OCI-LY7 (cell line): Measurements from ENCODE around the gene MYL6. TPM values are rescaled to one million over a fixed set of nuclear protein-coding genes. Genes with fewer than 3 reads are reported as not detected.

ENCODE experiments used
- BruUV-seq: library from RNA; stranded (reverse); fragments of 400-500 nt; replicated peaks from 2 replicates; lab custom pipeline; 2021; lab: Mats Ljungman, UMichigan
- CTCF ChIA-PET: fragments of 300-600 bp; sonication (Branson Sonifier 250); formaldehyde crosslinking; loops from one replicate; lab custom pipeline; 2022; ENCODE audit warnings: antibody characterized with exemption; ENCODE audit not compliant: unreplicated experiment; lab: Charles Lee
- POLR2A ChIA-PET: fragments of 300-600 bp; sonication (Branson Sonifier 250); formaldehyde crosslinking; loops from one replicate; lab custom pipeline; 2022; ENCODE audit warnings: antibody characterized with exemption; lab: Charles Lee
- DNase-seq: peaks from one replicate; pipeline ENCODE4 v3.0.0-alpha.2; 2015; ENCODE audit warnings: low spot score
- H2AFZ ChIP-seq: fragments of 200-600 bp; sonication (generic), shearing (Covaris generic); 2 replicates; pipeline ENCODE4 v1.6.1; 2014; ENCODE audit warnings: mild to moderate bottlenecking, antibody characterized with exemption, low read length, moderate library complexity
- H3K27ac ChIP-seq: fragments of 200-600 bp; sonication (generic); 2 replicates; pipeline ENCODE4 v1.5.1; 2014; ENCODE audit warnings: mixed run types, low read depth, mild to moderate bottlenecking, moderate library complexity, low read length, inconsistent platforms; ENCODE audit not compliant: poor library complexity, severe bottlenecking
- H3K36me3 ChIP-seq: fragments of 200-600 bp; sonication (generic); 2 replicates; pipeline ENCODE4 v1.6.1; 2014; ENCODE audit warnings: mild to moderate bottlenecking, antibody characterized with exemption, low read length, moderate library complexity, mixed read lengths; ENCODE audit not compliant: insufficient read depth
- H3K4me1 ChIP-seq: fragments of 200-600 bp; sonication (generic); 2 replicates; pipeline ENCODE4 v1.5.1; 2014; ENCODE audit warnings: mild to moderate bottlenecking, low read length; ENCODE audit not compliant: insufficient read depth, poor library complexity, severe bottlenecking
- H3K4me2 ChIP-seq: fragments of 200-600 bp; sonication (generic); 2 replicates; pipeline ENCODE4 v1.6.1; 2014; ENCODE audit warnings: mild to moderate bottlenecking, low read length
- H3K4me3 ChIP-seq: fragments of 200-600 bp; sonication (generic); 2 replicates; pipeline ENCODE4 v1.5.1; 2014; ENCODE audit warnings: mild to moderate bottlenecking, low read depth, low read length; ENCODE audit not compliant: poor library complexity, severe bottlenecking
- H3K79me2 ChIP-seq: fragments of 200-600 bp; sonication (generic); 2 replicates; pipeline ENCODE4 v1.6.1; 2016; ENCODE audit warnings: low read depth, mild to moderate bottlenecking, low read length, moderate library complexity, mixed read lengths; ENCODE audit not compliant: insufficient read depth
- H3K9me2 ChIP-seq: fragments of 200-600 bp; sonication (generic); 2 replicates; pipeline ENCODE4 v1.6.1; 2016; ENCODE audit warnings: mild to moderate bottlenecking, low read length, mixed read lengths; ENCODE audit not compliant: insufficient read depth
- H3K9me3 ChIP-seq: fragments of 200-600 bp; sonication (generic); 2 replicates; pipeline ENCODE4 v1.6.1; 2014; ENCODE audit warnings: mild to moderate bottlenecking, mixed run types, low read length, mixed read lengths
- H4K20me1 ChIP-seq: fragments of 200-600 bp; sonication (generic); 2 replicates; pipeline ENCODE4 v1.6.1; 2014; ENCODE audit warnings: mild to moderate bottlenecking, antibody characterized with exemption, low read length, moderate library complexity, mixed read lengths; ENCODE audit not compliant: insufficient read depth
- EZH2phosphoT487 ChIP-seq: fragments of 200-600 bp; sonication (generic); IDR thresholded peaks from 2 replicates; pipeline ENCODE4 v1.6.1; 2018; ENCODE audit warnings: low read depth, borderline replicate concordance, mild to moderate bottlenecking, mixed run types, antibody characterized with exemption, low read length, moderate library complexity, mixed read lengths
- intact Hi-C: fragments of 100-400 bp; cut with micrococcal nuclease; formaldehyde crosslinking; loops from one replicate; pipeline ENCODE4 v1.10.0; 2022; ENCODE audit not compliant: unreplicated experiment
- total RNA-seq, 2 experiments: library from RNA; depleted of rRNA in 1 of 2; stranded (reverse); fragments of >200 nt in 1 of 2; shearing (Covaris generic) in 1 of 2; gene quantifications; 2 replicates each; pipeline ENCODE4 v1.2.3, GENCODE V29; 2014 to 2022
- TF ChIP-seq, protein P1 (sequence below): fragments of 200-600 bp; sonication (generic); conservative IDR thresholded peaks from 2 replicates; pipeline ENCODE4 v1.5.1; 2014; ENCODE audit warnings: mild to moderate bottlenecking, antibody characterized with exemption, low read length, moderate library complexity, mixed read lengths

MYL6 gene
- total RNA-seq, 2 experiments from 2014 or later, result 468 to 574 TPM

- TF ChIP-seq, protein P1, sequence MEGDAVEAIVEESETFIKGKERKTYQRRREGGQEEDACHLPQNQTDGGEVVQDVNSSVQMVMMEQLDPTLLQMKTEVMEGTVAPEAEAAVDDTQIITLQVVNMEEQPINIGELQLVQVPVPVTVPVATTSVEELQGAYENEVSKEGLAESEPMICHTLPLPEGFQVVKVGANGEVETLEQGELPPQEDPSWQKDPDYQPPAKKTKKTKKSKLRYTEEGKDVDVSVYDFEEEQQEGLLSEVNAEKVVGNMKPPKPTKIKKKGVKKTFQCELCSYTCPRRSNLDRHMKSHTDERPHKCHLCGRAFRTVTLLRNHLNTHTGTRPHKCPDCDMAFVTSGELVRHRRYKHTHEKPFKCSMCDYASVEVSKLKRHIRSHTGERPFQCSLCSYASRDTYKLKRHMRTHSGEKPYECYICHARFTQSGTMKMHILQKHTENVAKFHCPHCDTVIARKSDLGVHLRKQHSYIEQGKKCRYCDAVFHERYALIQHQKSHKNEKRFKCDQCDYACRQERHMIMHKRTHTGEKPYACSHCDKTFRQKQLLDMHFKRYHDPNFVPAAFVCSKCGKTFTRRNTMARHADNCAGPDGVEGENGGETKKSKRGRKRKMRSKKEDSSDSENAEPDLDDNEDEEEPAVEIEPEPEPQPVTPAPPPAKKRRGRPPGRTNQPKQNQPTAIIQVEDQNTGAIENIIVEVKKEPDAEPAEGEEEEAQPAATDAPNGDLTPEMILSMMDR, result 0 out of 2 replicates have a peak, but pooled peaks have one; percentile 20
- TF ChIP-seq EZH2phosphoT487, result no peak
- POLR2A ChIA-PET, result interaction anchor here (0.5 to 3.4 kb wide), 11 partner anchors 9 to 1694 kb away, joined by 3 to 22 read pairs (median 4); partner anchors contain the start of genes ESYT1, RNF41, RPL41 and ZC3H10
- H3K36me3 ChIP-seq, result peaks cover 23% of the 10 kb centered on the region
- H3K4me2 ChIP-seq, result peak overlapping the region; percentile 96
- H3K79me2 ChIP-seq, result peaks cover 31% of the 10 kb centered on the region
- H3K4me3 ChIP-seq, result peak overlapping the region; percentile 79
- peak overlapping the region; percentile 91 for H2AFZ ChIP-seq
- H3K4me1 ChIP-seq, result peaks cover 40% of the 10 kb centered on the region
- BruUV-seq, result no TSS peak
- CTCF ChIA-PET, result interaction anchor here (0.6 to 2.5 kb wide), 12 partner anchors 18 to 1153 kb away, joined by 3 to 23 read pairs (median 6); partner anchors contain the start of genes RNF41, RPL41 and ZC3H10
- intact Hi-C loops, result loop anchor here (1.0 to 5.0 kb wide), 5 partner anchors 31 to 451 kb away; partner anchors contain the start of gene MYL6
- no peaks in the 10 kb centered on the region for H3K9me2 ChIP-seq
- no peaks in the 10 kb centered on the region for H3K9me3 ChIP-seq
- DNase-seq, result peak; percentile 79
- H3K27ac ChIP-seq, result peak overlapping the region; percentile 72
- H4K20me1 ChIP-seq, result 0 out of 2 replicates have a peak, but pooled peaks cover 4% of the 10 kb centered on the region
Measured at GRCh38 chr12:56189918-56190694, 31.9 kb downstream of the MYL6 start.

DNA sequence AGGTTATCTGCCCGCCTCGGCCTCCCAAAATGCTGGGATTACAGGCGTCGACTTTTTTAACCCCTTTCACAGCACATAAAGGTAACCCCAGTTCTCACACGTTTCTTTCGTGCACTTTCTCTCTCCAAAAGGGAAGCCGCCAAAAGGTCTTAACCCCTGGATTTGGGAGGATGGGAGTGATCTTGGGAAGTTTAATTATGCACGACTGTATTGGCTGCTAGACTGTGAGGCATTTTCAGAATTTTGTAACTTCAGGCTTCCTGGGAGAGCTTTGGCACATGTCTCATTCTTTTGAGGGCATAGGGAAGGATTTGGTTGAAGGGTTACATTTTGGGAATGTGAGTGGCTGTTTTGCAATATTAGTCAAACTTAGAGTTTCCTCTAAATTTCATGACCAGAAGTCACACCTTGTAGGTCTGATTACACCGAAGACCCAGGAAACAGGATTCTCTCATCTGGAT lies 32.6 kb downstream of the MYL6 start:
- CTCF ChIA-PET, result interaction anchor here (1.1 kb wide), 1 partner anchor 17 kb away, joined by 5 read pairs; no protein-coding TSS in a partner anchor
- Histone ChIP-seq H3K36me3 (peaks cover 17% of the 10 kb centered on the region), H3K9me2 (no peaks in the 10 kb centered on the region), H3K4me1 (peaks cover 40% of the 10 kb centered on the region), H3K4me2 (peak overlapping the region; percentile 96), H3K4me3 (peak overlapping the region; percentile 79), H2AFZ (peak overlapping the region; percentile 91; the same call in 1 of the 2 replicates), H3K79me2 (peaks cover 30% of the 10 kb centered on the region), H3K27ac (no peak overlapping the region), H4K20me1 (0 out of 2 replicates have a peak, but pooled peaks cover 4% of the 10 kb centered on the region), H3K9me3 (no peaks in the 10 kb centered on the region)
- no peak for DNase-seq
- POLR2A ChIA-PET, result interaction anchor here (0.7 to 2.4 kb wide), 2 partner anchors 31 to 269 kb away, joined by 3 to 19 read pairs; partner anchors contain the start of gene RNF41
- BruUV-seq, result no TSS peak
- TF ChIP-seq, protein P1, result no peak
- no peak for TF ChIP-seq EZH2phosphoT487
- intact Hi-C loops, result no loop called here
